Right lung (tissue), 5 donors: ENCODE data around the gene USP9X. TPM values are rescaled to one million over a fixed set of nuclear protein-coding genes. Genes with fewer than 3 reads are reported as not detected.
"Not testable (repeated sequence)": the region's sequence is repeated elsewhere in the genome, so short reads cannot be mapped to it uniquely, and the experiment has no call there.

ENCODE experiments used
- DNase-seq, 2 donors: peaks; one replicate each; pipeline ENCODE4 v3.0.0-alpha.2; 2013
- polyA plus RNA-seq, 5 donors: library from polyadenylated mRNA; unstranded; fragments of 120-200 nt; gene quantifications; one replicate each; pipeline versions ENCODE4 v1.2.1 to v1.2.3, GENCODE V29; 2013; ENCODE audit warnings: inconsistent platforms in 1 of 5, low replicate concordance in 1 of 5; ENCODE audit not compliant: insufficient read length in 5 of 5, insufficient read depth in 1 of 5

Gene USP9X
- polyA plus RNA-seq, 5 donors, result 39.0 to 58.9 (median 56.0) TPM

- not testable (repeated sequence) for DNase-seq
Observed at GRCh38 chrX:41282307-41282706, 197.1 kb downstream of the USP9X start.

DNA sequence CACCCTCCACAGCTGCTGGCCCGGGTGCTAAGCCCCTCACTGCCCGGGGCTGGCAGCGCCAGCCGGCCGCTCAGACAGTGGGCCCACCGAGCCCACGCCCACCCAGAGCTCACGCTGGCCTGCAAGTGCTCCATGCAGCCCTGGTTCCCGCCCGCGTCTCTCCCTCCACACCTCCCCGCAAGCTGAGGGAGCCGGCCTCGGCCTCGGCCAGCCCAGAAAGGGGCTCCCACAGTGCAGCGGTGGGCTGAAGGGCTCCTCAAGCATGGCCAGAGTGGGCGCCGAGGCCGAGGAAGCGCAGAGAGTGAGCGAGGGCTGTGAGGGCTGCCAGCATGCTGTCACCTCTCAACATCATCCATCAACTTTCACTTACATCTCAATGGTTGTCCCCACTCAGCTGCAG lies 200.7 kb downstream of the USP9X start:
- not testable (repeated sequence) for DNase-seq

Other genes with a start within 250 kb of the USP9X start
- gene DDX3X, start 248.7 kb downstream of the USP9X start, polyA plus RNA-seq, result 100 to 1,000 TPM; 213 to 366 (median 268) TPM